Osteocyte (in vitro differentiated cells): ENCODE data around the gene DLGAP4. TPM values are rescaled to one million over a fixed set of nuclear protein-coding genes. Genes with fewer than 3 reads are reported as not detected.

Experiments used
- DNase-seq: peaks from one replicate; pipeline ENCODE4 v3.0.0; 2021; ENCODE audit warnings: mixed read lengths; ENCODE audit not compliant: unreplicated experiment; ENCODE audit errors: extremely low spot score
- H3K27ac Mint-ChIP-seq: one replicate; pipeline ENCODE4 v1.8.0; 2021; ENCODE audit warnings: mild to moderate bottlenecking, mixed read lengths; ENCODE audit not compliant: unreplicated experiment
- H3K27me3 Mint-ChIP-seq: one replicate; pipeline ENCODE4 v1.8.0; 2021; ENCODE audit warnings: mixed read lengths; ENCODE audit not compliant: unreplicated experiment
- H3K36me3 Mint-ChIP-seq: one replicate; pipeline ENCODE4 v1.8.0; 2021; ENCODE audit warnings: mixed read lengths; ENCODE audit not compliant: unreplicated experiment
- H3K4me1 Mint-ChIP-seq: one replicate; pipeline ENCODE4 v1.8.0; 2021; ENCODE audit warnings: mixed read lengths; ENCODE audit not compliant: unreplicated experiment
- H3K4me3 Mint-ChIP-seq: one replicate; pipeline ENCODE4 v1.8.0; 2021; ENCODE audit warnings: mild to moderate bottlenecking, moderate library complexity, mixed read lengths; ENCODE audit not compliant: unreplicated experiment
- H3K9me3 Mint-ChIP-seq: one replicate; pipeline ENCODE4 v1.8.0; 2021; ENCODE audit warnings: mixed read lengths; ENCODE audit not compliant: unreplicated experiment
- CTCF ChIP-seq: fragments of 200-600 bp; sonication (generic); IDR thresholded peaks from 2 replicates; pipeline ENCODE4 v1.5.0; 2021; ENCODE audit warnings: antibody characterized with exemption, mild to moderate bottlenecking, moderate library complexity
- total RNA-seq: library from RNA; stranded (reverse); gene quantifications from 2 replicates; pipeline ENCODE4 v1.2.1, GENCODE V29; 2021

DLGAP4 gene
- total RNA-seq, 1 donor from 2014 or later = 134 TPM

DNA sequence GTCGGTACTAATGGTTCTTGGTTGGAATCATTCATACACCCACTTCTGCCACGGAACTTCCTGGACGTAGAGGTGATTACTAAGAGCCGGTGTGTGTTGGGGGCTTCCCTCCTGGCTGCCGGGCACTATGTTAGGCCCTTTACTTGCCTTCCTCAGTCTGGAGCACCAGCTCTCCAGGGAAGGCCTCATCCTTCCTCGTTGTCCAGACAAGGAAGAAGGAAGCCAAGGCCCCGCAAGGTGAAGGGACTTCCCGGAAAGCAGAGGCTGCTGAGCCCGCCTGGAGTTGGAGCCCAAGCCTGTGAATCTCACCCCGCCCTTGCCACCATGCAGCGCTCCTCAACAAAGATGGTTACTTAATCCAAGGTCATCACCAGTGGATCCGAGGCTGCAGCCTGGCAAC is 43.7 kb upstream of the DLGAP4 start:
- no peak overlapping the region for H3K4me3 Mint-ChIP-seq
- peaks cover 7% of the 10 kb centered on the region for H3K27me3 Mint-ChIP-seq
- H3K9me3 Mint-ChIP-seq = no peaks in the 10 kb centered on the region
- TF ChIP-seq CTCF = no peak
- no peak overlapping the region for H3K27ac Mint-ChIP-seq
- no peaks in the 10 kb centered on the region for H3K4me1 Mint-ChIP-seq
- H3K36me3 Mint-ChIP-seq = no peaks in the 10 kb centered on the region
- no peak for DNase-seq

DNA sequence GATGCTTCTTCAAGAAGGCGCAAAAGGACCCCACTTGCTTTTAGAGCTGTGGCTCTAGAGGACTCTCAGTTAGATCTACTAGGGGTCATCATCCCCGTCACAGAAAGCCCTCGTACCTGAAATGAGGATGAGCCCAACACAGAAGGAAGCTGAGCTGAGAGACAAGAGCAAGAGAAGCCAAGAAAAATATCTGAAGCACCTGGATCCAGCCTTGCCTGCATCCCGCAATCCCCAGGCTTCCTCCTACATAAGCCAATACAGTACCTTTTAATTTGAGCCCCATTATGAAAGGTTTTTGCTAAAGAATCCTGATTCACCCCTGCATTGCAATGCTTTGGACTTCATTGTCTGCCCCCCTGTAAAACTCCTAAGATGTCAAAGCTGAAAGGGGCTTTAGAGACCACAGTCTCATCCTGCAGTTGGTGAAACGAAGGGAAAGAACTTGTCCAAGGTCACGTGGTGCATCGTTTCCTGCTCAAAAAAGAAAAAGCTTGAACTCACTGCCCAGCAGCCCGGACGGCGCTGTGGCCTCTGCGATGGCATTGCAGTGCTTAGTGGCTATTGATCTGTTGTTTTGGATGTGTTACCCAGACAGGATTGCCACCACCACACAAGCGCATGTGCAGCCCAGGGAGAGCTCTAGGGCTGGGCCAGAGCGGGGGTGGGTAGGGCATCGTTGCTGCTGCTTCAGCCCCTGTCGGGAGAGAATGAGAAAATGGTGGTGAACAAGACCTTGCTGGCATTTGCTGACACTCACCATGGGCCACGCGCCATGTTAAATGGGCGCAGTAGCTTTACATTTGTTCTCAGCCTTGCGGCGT is 41.5 kb upstream of the DLGAP4 start:
- no peaks in the 10 kb centered on the region for H3K4me1 Mint-ChIP-seq

GRCh38 chr20:36266189-36266588 is 40.0 kb upstream of the DLGAP4 start:
- Mint-ChIP-seq H3K4me3 (no peak overlapping the region), H3K36me3 (no peaks in the 10 kb centered on the region), H3K27me3 (peaks cover 7% of the 10 kb centered on the region), H3K9me3 (no peaks in the 10 kb centered on the region), H3K27ac (no peak overlapping the region), H3K4me1 (no peaks in the 10 kb centered on the region)
- no peak for DNase-seq
- no peak for TF ChIP-seq CTCF

More for the DNA sequence above, 41.5 kb upstream of the DLGAP4 start:
- H3K27ac Mint-ChIP-seq = no peak overlapping the region
- no peak for TF ChIP-seq CTCF
- no peak overlapping the region for H3K4me3 Mint-ChIP-seq
- H3K27me3 Mint-ChIP-seq = peaks cover 7% of the 10 kb centered on the region
- H3K36me3 Mint-ChIP-seq = no peaks in the 10 kb centered on the region
- no peaks in the 10 kb centered on the region for H3K9me3 Mint-ChIP-seq
- DNase-seq = no peak

GRCh38 chr20:36267605-36268381 is 38.3 kb upstream of the DLGAP4 start:
- H3K27ac Mint-ChIP-seq = no peak overlapping the region
- H3K4me3 Mint-ChIP-seq = no peak overlapping the region
- no peak for DNase-seq
- H3K27me3 Mint-ChIP-seq = peaks cover 7% of the 10 kb centered on the region
- no peaks in the 10 kb centered on the region for H3K4me1 Mint-ChIP-seq
- H3K9me3 Mint-ChIP-seq = no peaks in the 10 kb centered on the region
- no peaks in the 10 kb centered on the region for H3K36me3 Mint-ChIP-seq
- TF ChIP-seq CTCF = no peak
